Measurements from ENCODE around the gene ADAMTS2. TPM values are rescaled to one million over a fixed set of nuclear protein-coding genes. Genes with fewer than 3 reads are reported as not detected.

ADAMTS2 gene
- total and polyA plus RNA-seq, 4 donors = 4.8 to 49.8 (median 32.0) TPM

DNA sequence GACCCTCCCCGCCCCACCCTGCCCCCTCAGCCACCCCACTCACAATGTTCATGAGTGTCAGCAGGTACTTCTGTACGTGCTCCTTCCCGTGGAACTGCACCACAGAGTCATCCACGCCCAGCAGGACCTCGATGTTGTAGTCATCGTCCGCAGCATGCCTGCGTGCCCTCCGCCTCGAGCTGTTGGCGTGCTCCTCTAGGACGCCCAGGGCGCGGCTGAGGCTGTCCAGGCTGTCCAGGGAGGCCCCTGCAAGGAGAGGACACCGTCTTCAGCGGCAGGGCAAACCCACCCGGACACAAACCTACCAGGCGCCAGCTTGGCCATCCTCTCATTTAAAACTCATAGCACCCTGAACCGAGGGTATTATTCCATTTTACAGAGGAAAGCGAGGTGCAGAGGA is 137.8 kb downstream of the ADAMTS2 start:
- Histone ChIP-seq H3K4me1 (ENCODE audit: control insufficient read depth in 1 of 2, insufficient read depth in 2 of 2, low read length in 2 of 2) (no peaks in the 10 kb centered on the region), H3K27me3 (ENCODE audit: control insufficient read depth in 1 of 2, insufficient read depth in 2 of 2, low read length in 1 of 2) (no peaks in the 10 kb centered on the region), H3K27ac (ENCODE audit: low read depth in 1 of 2, low read length in 2 of 2) (no peak overlapping the region), H3K9me3 (ENCODE audit: control insufficient read depth, low read length) (no peaks in the 10 kb centered on the region), H3K4me3 (ENCODE audit: low read length in 2 of 2) (no peak overlapping the region), H3K36me3 (ENCODE audit: control insufficient read depth in 1 of 2, insufficient read depth in 2 of 2, low read length in 1 of 2) (no peaks in the 10 kb centered on the region)
- WGBS, 2 donors = 84 to 85% methylated on average over 20 of the region's 20 CpGs
- intact Hi-C loops (cut with DNase I) = no loop called here
- DNase-seq = no peak
- no peak for ATAC-seq (ENCODE audit: low FRiP score)

DNA sequence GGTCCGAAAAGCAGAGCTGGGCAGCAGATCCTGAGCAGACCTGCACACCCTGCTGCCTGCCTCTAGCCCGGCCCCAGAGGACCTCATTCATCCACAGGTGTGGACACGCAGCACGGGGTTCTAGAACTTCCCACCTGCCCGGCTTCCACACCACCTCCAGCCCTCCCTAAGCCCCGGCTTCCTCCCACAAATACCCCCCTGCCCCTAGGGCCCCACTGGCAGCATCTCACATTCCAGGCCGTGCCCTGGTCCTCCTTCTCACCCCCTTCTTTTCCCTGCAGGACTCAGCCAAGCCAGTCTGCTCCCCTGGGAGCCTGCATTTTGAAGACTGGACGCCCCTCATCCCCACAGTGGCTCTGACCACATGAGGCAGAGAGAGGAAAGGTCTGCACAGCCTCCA is 138.9 kb downstream of the ADAMTS2 start:
- Histone ChIP-seq H3K4me3 (ENCODE audit: low read length in 2 of 2) (no peak overlapping the region), H3K9me3 (ENCODE audit: control insufficient read depth, low read length) (no peaks in the 10 kb centered on the region), H3K27me3 (ENCODE audit: control insufficient read depth in 1 of 2, insufficient read depth in 2 of 2, low read length in 1 of 2) (no peaks in the 10 kb centered on the region), H3K4me1 (ENCODE audit: control insufficient read depth in 1 of 2, insufficient read depth in 2 of 2, low read length in 2 of 2) (no peaks in the 10 kb centered on the region), H3K36me3 (ENCODE audit: control insufficient read depth in 1 of 2, insufficient read depth in 2 of 2, low read length in 1 of 2) (no peaks in the 10 kb centered on the region), H3K27ac (ENCODE audit: low read depth in 1 of 2, low read length in 2 of 2) (no peak overlapping the region)
- no peak for DNase-seq
- intact Hi-C loops (cut with DNase I) = no loop called here
- no peak for ATAC-seq (ENCODE audit: low FRiP score)
- WGBS, 2 donors = 67 to 80% methylated on average over 6 to 8 of the region's 8 CpGs

DNA sequence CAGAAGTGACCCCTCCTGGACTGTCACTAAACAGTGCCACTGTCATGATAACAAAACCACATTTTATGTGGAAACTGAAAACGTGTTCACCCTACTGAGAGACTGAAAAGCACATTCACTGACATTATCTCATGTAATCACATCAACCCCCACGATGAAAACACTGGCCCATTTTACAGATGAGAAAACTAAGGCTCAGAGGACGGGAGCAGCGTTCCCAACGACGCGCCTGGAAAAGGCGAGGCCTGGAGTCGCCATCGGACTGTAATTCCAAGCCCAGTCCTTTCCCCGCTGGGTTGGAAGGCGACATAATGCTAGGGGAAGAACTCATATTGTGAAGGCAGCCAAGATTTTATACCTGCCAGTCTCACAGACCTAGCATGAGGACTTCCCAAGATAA is 140.0 kb downstream of the ADAMTS2 start:
- 84 to 87% methylated on average over 12 of the region's 12 CpGs for WGBS, 2 donors
- intact Hi-C loops (cut with DNase I) = no loop called here
- Histone ChIP-seq H3K27me3 (ENCODE audit: control insufficient read depth in 1 of 2, insufficient read depth in 2 of 2, low read length in 1 of 2) (no peaks in the 10 kb centered on the region), H3K27ac (ENCODE audit: low read depth in 1 of 2, low read length in 2 of 2) (no peak overlapping the region), H3K9me3 (ENCODE audit: control insufficient read depth, low read length) (no peaks in the 10 kb centered on the region), H3K4me3 (ENCODE audit: low read length in 2 of 2) (no peak overlapping the region), H3K4me1 (ENCODE audit: control insufficient read depth in 1 of 2, insufficient read depth in 2 of 2, low read length in 2 of 2) (no peaks in the 10 kb centered on the region), H3K36me3 (ENCODE audit: control insufficient read depth in 1 of 2, insufficient read depth in 2 of 2, low read length in 1 of 2) (no peaks in the 10 kb centered on the region)
- ATAC-seq (ENCODE audit: low FRiP score) (no peak), DNase-seq (no peak)

DNA sequence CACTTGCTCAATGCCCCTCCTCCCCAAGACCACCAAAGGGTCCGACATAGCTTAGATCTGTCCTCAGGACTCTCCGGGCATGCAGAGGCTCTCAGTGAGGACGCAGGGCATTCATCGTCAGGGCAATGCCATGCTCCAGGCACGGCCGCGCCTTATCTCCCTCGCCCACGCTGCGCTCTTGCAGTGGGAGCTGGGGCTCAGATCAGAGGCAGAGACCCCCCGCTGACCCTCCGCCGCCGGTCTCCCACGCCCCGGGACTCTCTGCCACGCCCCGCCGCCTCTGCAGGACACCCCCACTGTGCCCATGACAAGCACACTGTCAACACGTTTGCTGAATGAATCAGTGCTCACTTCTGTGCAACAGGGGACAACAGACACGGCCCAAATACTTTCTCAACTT is 140.7 kb downstream of the ADAMTS2 start:
- no peak overlapping the region for H3K4me3 ChIP-seq (ENCODE audit: low read length in 2 of 2)
- no peak for DNase-seq
- no peak for ATAC-seq (ENCODE audit: low FRiP score)
- H3K9me3 ChIP-seq (ENCODE audit: control insufficient read depth, low read length) = no peaks in the 10 kb centered on the region
- WGBS, 2 donors = 84 to 88% methylated on average over 21 of the region's 21 CpGs
- intact Hi-C loops (cut with DNase I) = no loop called here
- H3K4me1 ChIP-seq (ENCODE audit: control insufficient read depth in 1 of 2, insufficient read depth in 2 of 2, low read length in 2 of 2) = no peaks in the 10 kb centered on the region
- H3K27me3 ChIP-seq (ENCODE audit: control insufficient read depth in 1 of 2, insufficient read depth in 2 of 2, low read length in 1 of 2) = no peaks in the 10 kb centered on the region
- H3K27ac ChIP-seq (ENCODE audit: low read depth in 1 of 2, low read length in 2 of 2) = no peak overlapping the region
- H3K36me3 ChIP-seq (ENCODE audit: control insufficient read depth in 1 of 2, insufficient read depth in 2 of 2, low read length in 1 of 2) = no peaks in the 10 kb centered on the region

DNA sequence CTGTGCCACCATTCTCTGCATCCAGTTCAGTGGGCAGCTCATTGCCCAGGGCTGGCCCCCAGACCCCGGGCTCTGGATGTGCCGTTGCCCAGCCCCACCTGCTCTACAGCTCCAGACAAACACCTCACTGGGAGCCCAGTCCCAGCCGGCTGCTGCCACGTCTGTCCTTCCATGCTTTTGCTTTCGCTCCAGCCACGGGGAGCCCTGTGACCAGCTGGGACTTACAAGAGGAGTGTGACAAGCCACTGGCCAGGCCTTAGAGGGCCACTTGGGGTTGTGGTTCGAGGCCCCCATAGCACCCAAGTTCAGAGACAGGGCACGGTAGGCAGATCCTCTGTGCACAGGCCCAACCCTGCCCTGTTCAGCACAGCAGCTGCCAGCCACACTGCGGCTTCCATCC is 142.0 kb downstream of the ADAMTS2 start:
- DNase-seq (no peak), ATAC-seq (ENCODE audit: low FRiP score) (no peak)
- Histone ChIP-seq H3K27ac (ENCODE audit: low read depth in 1 of 2, low read length in 2 of 2) (no peak overlapping the region), H3K4me3 (ENCODE audit: low read length in 2 of 2) (no peak overlapping the region), H3K9me3 (ENCODE audit: control insufficient read depth, low read length) (no peaks in the 10 kb centered on the region), H3K27me3 (ENCODE audit: control insufficient read depth in 1 of 2, insufficient read depth in 2 of 2, low read length in 1 of 2) (no peaks in the 10 kb centered on the region), H3K36me3 (ENCODE audit: control insufficient read depth in 1 of 2, insufficient read depth in 2 of 2, low read length in 1 of 2) (no peaks in the 10 kb centered on the region), H3K4me1 (ENCODE audit: control insufficient read depth in 1 of 2, insufficient read depth in 2 of 2, low read length in 2 of 2) (no peaks in the 10 kb centered on the region)
- WGBS, 2 donors = 84 to 85% methylated on average over 9 of the region's 9 CpGs
- intact Hi-C loops (cut with DNase I) = no loop called here

DNA sequence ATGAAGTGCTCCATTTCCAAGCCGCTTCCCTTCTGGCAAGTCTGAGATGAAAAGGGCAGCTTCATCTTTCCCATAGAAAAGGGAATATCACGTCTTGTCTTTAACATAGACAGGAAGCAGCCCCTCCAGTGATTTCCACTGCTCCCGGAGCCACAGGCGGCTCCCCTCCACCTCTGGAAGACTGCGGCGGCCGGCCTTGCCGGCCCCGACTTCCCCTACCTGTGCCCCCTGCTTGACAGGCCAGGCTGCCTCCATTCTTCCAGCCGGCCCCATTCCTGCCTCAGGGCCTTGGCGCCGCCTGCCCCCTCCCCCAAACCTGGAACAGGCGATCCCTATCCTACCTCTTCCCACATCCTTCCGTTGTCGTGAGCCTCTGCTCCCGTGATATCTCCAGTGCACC is 143.3 kb downstream of the ADAMTS2 start:
- Histone ChIP-seq H3K4me3 (ENCODE audit: low read length in 2 of 2) (no peak overlapping the region), H3K4me1 (ENCODE audit: control insufficient read depth in 1 of 2, insufficient read depth in 2 of 2, low read length in 2 of 2) (no peaks in the 10 kb centered on the region), H3K27me3 (ENCODE audit: control insufficient read depth in 1 of 2, insufficient read depth in 2 of 2, low read length in 1 of 2) (no peaks in the 10 kb centered on the region), H3K9me3 (ENCODE audit: control insufficient read depth, low read length) (no peaks in the 10 kb centered on the region), H3K36me3 (ENCODE audit: control insufficient read depth in 1 of 2, insufficient read depth in 2 of 2, low read length in 1 of 2) (no peaks in the 10 kb centered on the region), H3K27ac (ENCODE audit: low read depth in 1 of 2, low read length in 2 of 2) (no peak overlapping the region)
- intact Hi-C loops (cut with DNase I) = no loop called here
- WGBS, 2 donors = 93 to 96% methylated on average over 16 of the region's 16 CpGs
- DNase-seq = peak; percentile 35 to 76
- ATAC-seq (ENCODE audit: low FRiP score) = no peak

DNA sequence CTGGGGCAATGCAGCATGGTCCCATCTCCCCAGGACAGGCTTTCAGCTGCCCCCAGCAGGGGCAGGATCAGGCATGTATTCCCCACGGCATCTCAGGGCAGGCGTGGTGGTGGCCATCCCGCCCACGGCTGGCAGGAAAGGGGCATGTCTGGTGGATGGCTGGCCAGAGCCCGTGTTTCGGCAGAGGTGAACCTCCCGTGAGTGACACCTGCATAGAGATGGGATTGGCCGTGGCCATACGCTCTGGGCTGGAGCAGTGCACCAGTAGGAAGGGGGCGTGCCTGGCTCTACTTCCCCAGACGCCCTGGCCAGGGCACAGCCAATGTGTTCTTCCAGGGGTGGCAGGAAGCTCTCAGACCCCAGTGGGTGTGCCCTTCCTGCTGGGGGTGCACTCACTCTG is 146.0 kb downstream of the ADAMTS2 start:
- Histone ChIP-seq H3K4me1 (ENCODE audit: control insufficient read depth in 1 of 2, insufficient read depth in 2 of 2, low read length in 2 of 2) (no peaks in the 10 kb centered on the region), H3K36me3 (ENCODE audit: control insufficient read depth in 1 of 2, insufficient read depth in 2 of 2, low read length in 1 of 2) (no peaks in the 10 kb centered on the region), H3K4me3 (ENCODE audit: low read length in 2 of 2) (no peak overlapping the region), H3K27me3 (ENCODE audit: control insufficient read depth in 1 of 2, insufficient read depth in 2 of 2, low read length in 1 of 2) (no peaks in the 10 kb centered on the region), H3K27ac (ENCODE audit: low read depth in 1 of 2, low read length in 2 of 2) (no peak overlapping the region), H3K9me3 (ENCODE audit: control insufficient read depth, low read length) (no peaks in the 10 kb centered on the region)
- WGBS, 2 donors = 93 to 94% methylated on average over 11 of the region's 11 CpGs
- no peak for ATAC-seq (ENCODE audit: low FRiP score)
- intact Hi-C loops (cut with DNase I) = no loop called here
- DNase-seq = peak; percentile 36 to 65

DNA sequence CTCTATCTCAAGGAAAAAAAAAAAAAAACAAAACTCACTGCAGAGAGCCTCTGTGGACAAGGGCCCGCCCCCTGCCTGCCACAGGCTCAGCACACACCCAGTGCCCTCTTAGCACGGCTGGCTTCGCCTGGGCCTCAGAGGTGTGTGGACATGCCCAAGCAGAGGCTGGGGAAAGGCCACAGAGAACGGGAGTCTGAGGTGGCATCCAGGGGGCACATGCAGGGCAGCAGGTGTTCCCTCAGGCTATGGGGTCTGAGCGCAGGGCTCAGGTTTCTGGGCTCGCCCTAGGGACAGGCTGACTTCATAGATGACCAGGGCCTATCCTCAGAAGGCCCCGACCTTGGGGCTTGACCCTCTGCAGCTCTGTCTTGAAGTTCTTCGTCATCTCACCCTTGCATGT is 146.4 kb downstream of the ADAMTS2 start:
- intact Hi-C loops (cut with DNase I) = no loop called here
- Histone ChIP-seq H3K4me1 (ENCODE audit: control insufficient read depth in 1 of 2, insufficient read depth in 2 of 2, low read length in 2 of 2) (no peaks in the 10 kb centered on the region), H3K27ac (ENCODE audit: low read depth in 1 of 2, low read length in 2 of 2) (no peak overlapping the region), H3K9me3 (ENCODE audit: control insufficient read depth, low read length) (no peaks in the 10 kb centered on the region), H3K36me3 (ENCODE audit: control insufficient read depth in 1 of 2, insufficient read depth in 2 of 2, low read length in 1 of 2) (no peaks in the 10 kb centered on the region), H3K27me3 (ENCODE audit: control insufficient read depth in 1 of 2, insufficient read depth in 2 of 2, low read length in 1 of 2) (no peaks in the 10 kb centered on the region), H3K4me3 (ENCODE audit: low read length in 2 of 2) (no peak overlapping the region)
- 94% methylated on average over 8 of the region's 8 CpGs for WGBS, 2 donors
- DNase-seq (peak; percentile 23 to 41), ATAC-seq (ENCODE audit: low FRiP score) (peak; percentile 20)

DNA sequence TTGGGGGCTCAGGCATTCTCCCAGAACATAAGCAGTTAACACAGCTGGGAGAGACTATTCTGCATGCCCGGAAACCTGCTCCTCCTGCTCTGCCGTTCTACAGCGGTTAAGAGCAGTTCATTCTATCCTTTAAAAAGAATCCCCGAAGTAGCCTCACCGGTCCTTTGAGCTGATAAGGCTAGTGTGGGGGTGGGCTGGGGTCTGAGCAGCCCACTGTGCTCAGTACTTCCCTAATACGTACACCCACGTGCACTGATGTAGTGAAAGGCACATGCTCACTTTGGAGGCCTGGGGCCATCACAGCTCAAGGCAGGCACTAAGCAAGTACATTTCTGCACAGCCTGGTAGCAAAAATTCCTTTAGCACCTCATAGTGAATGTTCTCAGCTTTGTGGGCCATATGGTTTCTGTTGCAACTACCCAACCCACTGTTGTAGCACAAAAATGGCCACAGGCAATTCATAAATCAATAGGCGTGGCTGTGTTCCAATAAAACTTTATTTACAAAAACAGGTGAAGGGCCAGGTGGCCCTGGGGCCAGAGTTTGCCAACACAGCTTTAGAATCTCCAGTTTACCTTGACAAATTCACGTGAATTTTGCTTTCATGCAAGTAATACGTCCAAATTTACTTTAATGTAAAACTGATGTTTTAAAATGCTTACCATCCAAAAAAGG is 148.7 kb downstream of the ADAMTS2 start:
- WGBS, 2 donors = 70 to 74% methylated on average over 10 of the region's 10 CpGs

More for the DNA sequence above, 148.7 kb downstream of the ADAMTS2 start:
- no peaks in the 10 kb centered on the region for H3K4me1 ChIP-seq (ENCODE audit: control insufficient read depth in 1 of 2, insufficient read depth in 2 of 2, low read length in 2 of 2)
- intact Hi-C loops (cut with DNase I) = no loop called here
- no peaks in the 10 kb centered on the region for H3K27me3 ChIP-seq (ENCODE audit: control insufficient read depth in 1 of 2, insufficient read depth in 2 of 2, low read length in 1 of 2)
- no peak overlapping the region for H3K4me3 ChIP-seq (ENCODE audit: low read length in 2 of 2)
- no peaks in the 10 kb centered on the region for H3K36me3 ChIP-seq (ENCODE audit: control insufficient read depth in 1 of 2, insufficient read depth in 2 of 2, low read length in 1 of 2)
- DNase-seq = peak in 1 of 2 donors; percentile 16
- no peak for ATAC-seq (ENCODE audit: low FRiP score)
- H3K9me3 ChIP-seq (ENCODE audit: control insufficient read depth, low read length) = no peaks in the 10 kb centered on the region
- H3K27ac ChIP-seq (ENCODE audit: low read depth in 1 of 2, low read length in 2 of 2) = no peak overlapping the region
